SK-N-SH (cell line): ENCODE results near the gene DIO3.

Source experiments
- CTCF ChIP-seq: fragments of 200-600 bp; sonication (generic); IDR thresholded peaks from 2 replicates; pipeline ENCODE4 v1.6.1; 2017; ENCODE audit warnings: antibody characterized with exemption, mild to moderate bottlenecking, moderate library complexity
- EZH2phosphoT487 ChIP-seq: fragments of 200-600 bp; sonication (generic); IDR thresholded peaks from 2 replicates; pipeline ENCODE4 v1.6.1; 2017; ENCODE audit warnings: low read depth, mixed run types, mild to moderate bottlenecking, antibody characterized with exemption, moderate library complexity, borderline replicate concordance
- FOXJ3 ChIP-seq: sonication (generic); formaldehyde crosslinking; IDR thresholded peaks from 2 replicates; pipeline ENCODE4 v1.5.1; 2020; ENCODE audit warnings: mild to moderate bottlenecking, missing genetic modification reagents
- FOXM1 ChIP-seq: IDR thresholded peaks from 2 replicates; pipeline ENCODE4 v1.4.0; 2012; ENCODE audit warnings: low read depth, mild to moderate bottlenecking
- JUND ChIP-seq: IDR thresholded peaks from 2 replicates; pipeline ENCODE4 v1.4.0; 2012
- MAX ChIP-seq: IDR thresholded peaks from 2 replicates; pipeline ENCODE4 v1.4.0; 2012; ENCODE audit warnings: low read depth
- MXI1 ChIP-seq: IDR thresholded peaks from 2 replicates; pipeline ENCODE4 v1.6.1; 2012; ENCODE audit warnings: mild to moderate bottlenecking, low read depth, low read length, improper control_type of control experiment
- NFIC ChIP-seq: IDR thresholded peaks from 2 replicates; pipeline ENCODE4 v1.4.0; 2012; ENCODE audit warnings: borderline replicate concordance
- POLR2AphosphoS5 ChIP-seq: IDR thresholded peaks from 2 replicates; pipeline ENCODE4 v1.6.1; 2012; ENCODE audit warnings: low read depth, low read length
- RAD21 ChIP-seq: IDR thresholded peaks from 2 replicates; pipeline ENCODE4 v1.6.1; 2012; ENCODE audit warnings: mild to moderate bottlenecking, low read length
- TAF1 ChIP-seq: IDR thresholded peaks from 2 replicates; pipeline ENCODE4 v1.6.1; 2012; ENCODE audit warnings: low read depth, mild to moderate bottlenecking, low read length, moderate library complexity, borderline replicate concordance
- USF2 ChIP-seq: fragments of 150-350 bp; IDR thresholded peaks from 2 replicates; pipeline ENCODE4 v1.6.1; 2017; ENCODE audit warnings: antibody characterized with exemption, low read length, low read depth, borderline replicate concordance
- YY1 ChIP-seq: IDR thresholded peaks from 2 replicates; pipeline ENCODE4 v1.4.0; 2012; ENCODE audit warnings: low read depth, mild to moderate bottlenecking

GRCh38 chr14:101579372-101580080 lies 18.2 kb downstream of the DIO3 start:
- TF ChIP-seq MXI1 (no peak), USF2 (no peak), NFIC (no peak), FOXJ3 (no peak), CTCF (no peak), FOXM1 (no peak), MAX (no peak), RAD21 (no peak), JUND (no peak), POLR2AphosphoS5 (no peak), YY1 (no peak), TAF1 (no peak), EZH2phosphoT487 (no peak)
